GM20431 (cell line): ENCODE results near the gene TPP1.

Experiments used
- in situ Hi-C: fragments of 300-500 bp; cut with MseI, MboI; formaldehyde crosslinking; loops from one replicate; pipeline ENCODE4 v1.15.0; 2020; ENCODE audit warnings: low sequenced_read_pairs; ENCODE audit not compliant: unreplicated experiment

TPP1 gene

DNA sequence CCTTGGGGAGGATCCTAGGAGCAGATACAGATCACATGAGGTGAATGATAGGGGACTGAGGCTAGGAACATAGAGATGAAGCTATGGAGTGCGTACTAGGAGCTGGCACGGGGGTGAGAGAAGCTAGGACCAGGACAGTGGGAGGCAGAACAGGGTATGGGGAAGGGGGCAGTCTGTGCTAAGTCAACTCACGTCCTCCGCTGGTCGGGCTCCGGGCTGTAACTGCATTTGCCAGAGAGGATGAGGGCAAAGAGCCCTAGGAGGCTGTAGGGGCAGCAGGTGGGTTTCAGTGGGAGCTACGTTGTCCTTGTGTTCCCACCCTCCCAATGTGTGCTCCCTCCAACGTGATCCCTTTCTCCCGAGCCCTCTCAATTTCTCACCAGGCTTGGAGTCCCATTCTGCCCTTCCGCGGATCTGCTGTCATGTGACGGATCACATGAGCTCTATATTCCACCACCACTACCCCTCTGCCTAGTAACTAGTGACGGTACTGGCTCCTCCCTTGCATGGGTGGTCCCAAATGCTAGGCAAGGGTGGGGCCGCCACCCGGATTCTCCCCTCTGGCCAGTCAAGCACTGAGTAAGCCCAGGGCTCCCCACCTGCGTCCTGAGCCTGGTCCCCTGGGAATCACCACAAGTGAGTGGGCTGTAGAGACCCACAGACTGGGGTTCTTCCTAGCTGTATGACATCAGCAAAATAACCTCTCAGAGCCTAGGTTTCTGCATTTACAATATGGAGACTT is at the start of gene TPP1:
Gene TPP1, minus strand, starts transcription at position 419 of the 742 bp plus-strand sequence. Its CDS starts 22 bp downstream, at position 397.
- in situ Hi-C loops: no loop called here

- in situ Hi-C loops: no loop called here
Observed at GRCh38 chr11:6667733-6668374, 48.6 kb upstream of the TPP1 start.

- in situ Hi-C loops: no loop called here
Observed at GRCh38 chr11:6666302-6667183, 47.3 kb upstream of the TPP1 start.

DNA sequence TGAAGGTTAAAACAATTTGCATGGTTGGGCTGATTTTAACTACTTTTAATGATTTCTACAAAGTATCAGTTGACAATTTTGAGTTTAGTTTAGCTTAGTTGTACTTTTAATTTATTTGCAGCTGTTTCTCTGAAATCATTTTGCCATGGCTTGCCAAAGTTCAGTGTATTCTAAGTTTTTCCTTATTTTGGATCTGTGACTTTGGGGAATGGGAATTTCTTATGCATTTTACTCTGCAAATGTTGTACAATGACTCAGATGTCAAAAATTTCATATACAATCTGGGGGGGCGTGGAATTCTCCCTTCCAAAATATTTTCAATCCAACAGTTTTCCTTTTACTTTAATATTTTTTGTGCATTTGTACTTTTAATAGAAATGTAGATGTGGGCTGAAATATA is 45.3 kb upstream of the TPP1 start:
- in situ Hi-C loops: no loop called here

- in situ Hi-C loops: no loop called here
Observed at GRCh38 chr11:6663794-6664469, 44.7 kb upstream of the TPP1 start.

- in situ Hi-C loops: no loop called here
Observed at GRCh38 chr11:6660712-6661111, 41.5 kb upstream of the TPP1 start.

DNA sequence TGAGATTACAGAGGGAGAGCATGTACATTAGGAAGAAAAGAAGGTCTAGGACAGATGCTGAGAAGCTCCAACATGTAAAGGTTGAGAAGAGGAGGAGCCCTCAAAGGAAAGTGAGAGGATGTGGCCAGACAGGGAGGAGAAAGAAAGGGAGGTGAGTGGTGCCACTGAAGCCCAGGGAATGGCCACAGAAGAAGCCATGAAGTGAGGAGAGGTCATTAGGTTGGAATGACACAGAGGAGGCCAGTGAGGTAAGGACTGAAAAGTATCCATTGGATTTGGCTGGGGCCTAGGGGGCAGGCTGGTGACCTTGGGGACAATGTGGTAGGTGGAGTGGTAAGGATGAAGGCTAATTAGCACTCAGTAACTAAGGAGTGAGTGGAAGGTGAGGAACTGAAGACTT is 39.4 kb upstream of the TPP1 start:
- in situ Hi-C loops: no loop called here

- in situ Hi-C loops: no loop called here
Observed at GRCh38 chr11:6657346-6657745, 38.1 kb upstream of the TPP1 start.

GRCh38 chr11:6656936-6657335 is 37.7 kb upstream of the TPP1 start:
- in situ Hi-C loops: no loop called here

DNA sequence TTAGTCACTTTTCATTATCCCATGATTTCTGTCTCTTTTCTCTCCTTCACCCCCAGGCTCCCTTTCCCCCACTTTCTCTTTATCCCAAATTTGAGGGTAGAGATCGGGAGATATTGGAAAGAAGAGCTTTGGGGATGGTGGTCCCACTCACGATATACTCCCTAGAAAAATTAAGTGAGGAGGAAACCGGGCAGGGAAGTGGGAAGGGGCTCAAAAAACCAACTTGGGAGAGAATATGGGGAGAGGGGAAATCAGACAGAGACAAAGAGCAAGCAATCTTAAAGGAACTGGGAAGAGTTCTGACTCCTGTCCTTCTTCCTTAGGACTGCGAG is 37.3 kb upstream of the TPP1 start:
- in situ Hi-C loops: no loop called here

- in situ Hi-C loops: no loop called here
Observed at GRCh38 chr11:6655790-6656583, 36.8 kb upstream of the TPP1 start, which contains the start of gene DCHS1. Gene DCHS1 (minus strand): TSS chr11:6655809. CDS start chr11:6641613, 14,196 bp downstream.

DNA sequence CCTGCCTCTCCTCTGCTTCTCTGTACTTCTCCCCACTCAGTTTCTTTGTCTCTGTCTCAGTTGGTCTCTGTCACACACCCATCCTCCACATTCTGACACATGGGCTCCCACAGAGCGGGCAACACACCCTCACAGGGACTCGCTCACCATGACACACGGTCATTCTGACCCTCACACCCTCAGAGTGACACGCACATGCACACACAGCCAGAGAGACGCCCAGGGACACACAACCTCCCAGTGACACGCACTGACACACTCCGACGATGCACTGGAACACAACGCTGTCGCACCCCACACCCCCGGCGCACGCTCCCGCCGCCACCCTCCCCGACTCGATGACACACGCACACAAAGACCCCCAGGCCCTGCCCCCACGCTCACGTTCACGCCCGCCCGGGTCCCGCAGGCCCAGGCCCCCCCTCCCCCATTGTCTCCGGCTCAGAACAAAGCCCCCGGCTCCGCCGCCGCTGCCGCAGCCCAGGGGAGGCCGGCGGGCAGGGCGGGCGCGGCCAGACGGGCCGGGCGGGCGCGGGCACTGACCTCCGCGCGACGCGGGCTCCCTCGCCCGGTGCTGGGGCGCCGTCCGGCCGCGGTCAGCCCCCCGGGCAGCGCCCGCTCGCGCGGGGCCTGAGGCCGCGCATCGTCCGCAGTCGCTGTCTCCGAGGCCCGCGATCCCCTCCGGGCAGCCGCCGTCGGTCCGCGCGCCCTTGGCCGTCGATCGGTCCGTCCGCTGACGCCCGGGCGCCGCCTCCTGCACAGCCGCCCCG is 36.0 kb upstream of the TPP1 start:
- in situ Hi-C loops: no loop called here

DNA sequence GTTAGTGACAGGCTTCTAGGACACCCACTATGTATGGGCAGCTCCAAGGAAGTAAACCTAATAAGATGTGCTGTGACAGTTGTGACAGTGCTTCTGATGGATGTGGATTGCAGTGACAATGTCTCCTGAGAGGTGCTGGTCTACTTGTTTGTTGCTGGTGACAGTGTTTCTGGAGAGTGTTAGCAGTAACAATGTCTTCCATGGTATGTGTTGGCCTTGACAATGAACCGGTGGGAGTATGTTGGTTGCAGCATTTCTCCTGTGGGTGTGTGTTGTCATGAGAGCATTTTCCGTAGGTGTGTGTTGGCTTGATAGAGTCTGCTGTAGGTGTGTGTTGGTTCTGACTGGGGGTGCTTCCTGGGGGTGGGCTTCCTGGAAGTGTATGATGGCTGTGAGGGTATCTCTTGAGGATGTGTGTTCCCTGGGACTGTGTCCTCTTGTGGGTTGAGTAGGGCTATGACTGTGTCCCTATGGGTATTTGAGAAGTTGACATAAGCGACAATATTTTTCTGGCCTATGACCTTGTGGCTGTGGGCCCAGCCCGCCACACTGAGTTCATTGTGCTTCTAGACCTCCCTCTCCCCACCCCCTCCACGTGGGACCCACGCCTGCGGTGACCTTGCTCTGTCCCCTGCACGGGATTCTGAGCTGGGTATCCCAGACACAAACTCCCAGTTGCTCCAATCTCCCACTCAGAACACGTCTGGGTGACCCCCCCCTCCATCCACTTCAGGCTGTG is 35.2 kb upstream of the TPP1 start:
- in situ Hi-C loops: no loop called here

DNA sequence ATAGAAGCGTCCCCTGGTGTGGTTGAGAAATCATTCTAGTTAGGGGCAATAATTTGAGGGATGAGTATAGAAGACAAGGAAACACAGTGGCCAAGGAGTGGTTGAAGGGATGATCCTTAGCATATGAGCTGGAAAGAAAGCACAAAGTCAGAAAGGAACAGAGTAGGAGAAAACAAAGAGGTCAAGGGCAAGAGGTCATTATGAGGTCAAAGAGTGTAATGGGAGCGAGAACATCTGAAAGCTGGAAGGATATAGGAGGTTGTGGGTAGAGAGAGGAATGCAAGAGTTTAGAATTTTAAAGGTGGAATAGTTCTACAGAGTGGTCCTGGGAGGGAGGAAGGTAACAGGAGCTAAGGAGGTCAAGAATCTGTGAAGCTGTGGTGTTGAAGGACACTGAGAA is 34.4 kb upstream of the TPP1 start:
- in situ Hi-C loops: no loop called here

DNA sequence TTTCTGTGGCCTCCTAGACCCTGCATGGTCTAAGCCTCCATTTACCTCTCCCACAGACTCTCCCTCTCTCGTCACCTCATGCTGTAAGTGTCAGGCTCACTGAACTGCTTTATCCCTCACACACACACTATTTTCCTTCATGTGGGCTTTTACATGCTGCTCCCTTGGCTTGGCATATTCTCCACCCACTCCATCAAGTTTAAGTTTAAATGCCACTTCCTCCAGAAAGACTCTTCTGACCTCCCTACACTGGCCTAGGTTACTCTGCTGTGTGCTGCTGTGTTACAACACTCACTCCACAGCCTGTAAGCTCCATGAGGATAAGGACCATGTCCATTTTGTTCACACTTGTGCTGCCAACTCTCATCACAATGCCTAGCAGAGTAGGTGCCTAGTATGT is 33.9 kb upstream of the TPP1 start:
- in situ Hi-C loops: no loop called here

GRCh38 chr11:6652182-6652581 is 33.0 kb upstream of the TPP1 start:
- in situ Hi-C loops: no loop called here

DNA sequence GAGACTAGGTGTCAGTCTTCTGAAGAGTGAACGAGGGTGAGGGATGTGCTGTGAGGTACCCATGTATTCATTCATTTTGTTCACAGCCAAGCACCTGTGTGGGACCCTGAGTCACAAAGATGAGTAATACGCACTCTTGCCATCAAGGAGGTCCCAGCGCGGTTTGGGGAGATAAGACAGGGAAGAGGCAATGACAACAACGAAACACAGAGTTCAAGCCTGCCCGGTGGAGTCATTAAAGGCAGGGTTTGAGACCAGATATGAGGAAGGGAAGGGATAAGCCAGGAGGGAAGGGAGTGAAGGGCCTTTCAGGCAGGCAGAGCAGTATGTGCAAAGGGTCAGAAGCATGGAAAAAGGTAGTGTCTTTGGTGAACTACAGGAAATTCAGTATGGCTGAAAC is 31.8 kb upstream of the TPP1 start:
- in situ Hi-C loops: no loop called here

GRCh38 chr11:6650104-6650503 is 30.9 kb upstream of the TPP1 start:
- in situ Hi-C loops: no loop called here
